Limb (tissue), 2 donors: ENCODE measurements around the gene SC5D.

Experiments
- DNase-seq, 2 donors: peaks; one replicate each; pipeline ENCODE4 v3.0.0-alpha.2; 2016; ENCODE audit errors: extremely low spot score in 2 of 2

The SC5D gene, protein sequence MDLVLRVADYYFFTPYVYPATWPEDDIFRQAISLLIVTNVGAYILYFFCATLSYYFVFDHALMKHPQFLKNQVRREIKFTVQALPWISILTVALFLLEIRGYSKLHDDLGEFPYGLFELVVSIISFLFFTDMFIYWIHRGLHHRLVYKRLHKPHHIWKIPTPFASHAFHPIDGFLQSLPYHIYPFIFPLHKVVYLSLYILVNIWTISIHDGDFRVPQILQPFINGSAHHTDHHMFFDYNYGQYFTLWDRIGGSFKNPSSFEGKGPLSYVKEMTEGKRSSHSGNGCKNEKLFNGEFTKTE

GRCh38 chr11:121292495-121293287 is at the start of gene SC5D:
Gene SC5D (plus strand): TSS chr11:121292771. CDS start chr11:121303376, 10,605 bp downstream.
- peak; percentile 95 to 96 for DNase-seq

GRCh38 chr11:121244884-121245283 is 47.7 kb upstream of the SC5D start:
- DNase-seq, result no peak

DNA sequence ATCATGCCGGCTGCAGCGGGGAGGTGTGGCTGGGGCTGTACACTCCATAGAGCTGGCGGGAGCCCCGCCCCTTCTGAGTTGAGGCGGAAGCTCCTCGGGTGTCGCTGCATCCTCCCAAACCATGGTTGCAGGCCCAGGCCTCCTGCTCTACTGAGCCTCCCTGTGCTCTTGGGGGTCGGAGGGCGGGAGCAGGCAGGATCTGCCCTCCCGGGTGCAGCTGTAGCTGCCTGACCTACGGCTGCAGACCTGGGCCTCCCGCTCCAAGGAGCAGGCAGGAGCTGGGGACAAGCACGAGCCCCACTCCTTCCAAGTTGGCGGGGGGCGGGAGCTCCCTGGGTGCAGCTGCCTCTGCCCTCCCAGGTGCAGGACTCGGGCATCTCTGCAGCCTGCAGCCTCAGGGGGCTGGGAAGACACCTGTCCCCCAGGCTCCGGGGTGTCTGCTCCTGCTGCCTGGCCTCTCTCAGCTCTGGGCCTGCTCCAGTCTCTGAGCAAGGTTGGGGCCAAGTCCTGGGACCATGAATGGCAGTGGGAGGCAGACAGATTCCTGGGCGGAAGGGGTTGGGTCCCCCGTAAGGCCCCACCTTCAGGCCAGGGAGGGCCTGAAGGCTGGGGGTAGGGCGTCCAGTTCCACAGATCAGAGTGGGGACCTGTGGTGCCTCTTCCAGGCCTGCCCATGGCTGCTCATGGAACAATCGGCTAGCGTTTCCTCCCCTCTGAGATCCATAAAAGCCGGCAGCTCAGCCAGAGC is 46.4 kb upstream of the SC5D start:
- DNase-seq, result no peak

DNA sequence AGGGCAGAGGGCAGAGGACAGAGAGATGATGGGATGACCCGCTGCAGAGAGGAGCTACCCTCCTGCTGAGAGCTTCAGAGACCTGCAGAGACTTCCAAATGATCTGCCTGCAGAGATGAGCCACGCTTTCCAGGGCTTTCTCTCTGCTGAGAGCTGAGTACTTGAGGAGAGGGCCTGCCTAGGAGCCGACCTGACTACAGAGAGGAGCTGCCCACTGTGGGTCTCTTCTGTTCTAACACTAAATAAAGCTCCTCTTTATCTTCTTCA is 45.9 kb upstream of the SC5D start:
- no peak for DNase-seq

- DNase-seq, result no peak
Measured at GRCh38 chr11:121248496-121248895, 44.1 kb upstream of the SC5D start.

GRCh38 chr11:121249039-121249663 is 43.4 kb upstream of the SC5D start:
- peak in 1 of 2 donors; percentile 48 for DNase-seq

DNA sequence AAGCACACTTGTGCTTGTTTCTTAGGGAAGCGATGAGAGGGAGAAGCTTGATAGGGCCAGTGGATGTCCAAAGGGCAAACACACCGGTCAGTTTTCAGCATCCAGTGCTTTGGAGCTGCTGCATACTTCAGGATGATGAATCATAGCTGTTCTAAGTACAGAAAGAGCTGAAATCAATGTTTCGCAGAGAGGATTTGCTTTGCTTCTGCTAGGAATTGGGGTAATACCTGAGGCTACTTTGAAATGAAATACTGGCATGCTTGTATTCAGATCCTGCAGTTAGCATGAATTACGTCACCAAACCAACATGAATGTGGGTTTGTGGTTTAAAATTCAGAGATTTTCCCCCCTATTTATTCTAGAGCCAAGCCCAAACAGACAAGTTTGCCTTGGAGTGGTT is 41.7 kb upstream of the SC5D start:
- no peak for DNase-seq

DNA sequence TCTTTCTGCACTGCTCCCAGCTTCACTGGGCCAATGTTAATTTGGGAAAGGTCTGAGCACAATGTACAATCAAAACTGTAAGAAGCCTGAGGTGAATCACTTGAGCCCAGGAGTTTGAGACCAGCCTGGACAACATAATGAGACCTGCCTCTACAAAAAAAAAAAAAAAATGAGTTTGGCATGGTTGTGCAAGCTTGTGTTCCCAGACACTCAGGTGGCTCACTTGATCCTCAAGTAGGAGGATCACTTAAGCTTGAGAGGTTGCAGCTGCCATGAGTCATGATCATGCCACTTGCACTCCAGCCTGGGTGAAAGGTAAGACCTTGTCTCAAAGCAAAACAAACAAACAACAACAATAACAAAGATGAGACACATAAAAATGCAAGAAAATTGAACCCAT is 38.6 kb upstream of the SC5D start:
- DNase-seq, result no peak

- DNase-seq, result no peak
Measured at GRCh38 chr11:121254756-121255155, 37.8 kb upstream of the SC5D start.

DNA sequence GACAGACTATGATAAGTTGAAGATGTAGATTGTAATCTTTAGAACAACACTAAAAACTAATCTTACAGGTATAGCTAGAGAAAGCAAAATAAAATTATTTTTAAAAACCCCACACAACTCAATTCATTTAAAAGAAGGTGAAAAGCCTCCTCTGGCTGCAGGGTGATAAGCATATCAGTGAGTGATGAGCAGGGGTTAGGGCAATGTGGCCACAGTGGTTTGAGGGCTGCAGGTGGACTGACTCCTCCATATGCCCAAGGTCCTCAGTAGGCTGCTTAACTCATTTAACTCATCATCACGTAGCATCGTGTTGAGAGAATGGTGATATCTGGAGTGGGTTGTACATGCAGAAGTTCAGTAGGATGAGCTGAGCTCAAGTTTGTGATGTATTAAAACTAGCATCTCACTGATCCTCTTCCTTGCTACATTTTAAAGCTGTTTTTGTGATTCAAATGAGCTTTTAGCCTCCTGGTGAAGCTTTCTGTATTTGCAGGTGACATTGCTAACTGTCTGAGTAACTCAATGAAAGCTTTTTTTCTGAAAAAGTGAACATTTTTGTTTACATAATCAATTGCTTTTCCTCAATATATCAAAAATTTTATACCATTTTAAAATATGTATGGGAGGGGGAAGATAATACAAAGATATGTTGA is 37.0 kb upstream of the SC5D start:
- DNase-seq, result no peak

GRCh38 chr11:121257289-121257688 is 35.3 kb upstream of the SC5D start:
- DNase-seq, result no peak

- DNase-seq, result no peak
Measured at GRCh38 chr11:121257976-121258375, 34.6 kb upstream of the SC5D start.

DNA sequence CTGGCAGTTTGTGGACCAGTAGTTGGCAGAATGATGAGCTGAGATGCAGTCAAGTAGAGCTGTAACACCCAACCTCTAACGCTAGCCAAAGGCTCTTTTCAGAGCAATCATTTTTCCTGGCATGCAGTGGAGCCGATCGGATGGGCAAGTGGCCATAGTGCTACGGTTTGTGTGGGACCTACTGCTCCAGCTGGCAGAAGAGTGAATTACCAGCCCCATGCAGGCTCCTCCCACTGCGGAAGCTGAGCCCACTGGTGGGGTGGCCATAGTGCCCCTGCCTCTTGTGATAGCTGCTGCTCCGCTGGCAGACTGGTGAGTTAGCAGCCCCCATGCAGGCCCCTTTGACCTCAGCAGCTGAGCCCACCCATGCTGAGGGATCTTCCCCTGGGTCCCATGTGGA is 27.0 kb upstream of the SC5D start:
- DNase-seq, result no peak

- DNase-seq, result no peak
Measured at GRCh38 chr11:121268581-121268980, 24.0 kb upstream of the SC5D start.

- DNase-seq, result no peak
Measured at GRCh38 chr11:121270001-121270678, 22.4 kb upstream of the SC5D start.

DNA sequence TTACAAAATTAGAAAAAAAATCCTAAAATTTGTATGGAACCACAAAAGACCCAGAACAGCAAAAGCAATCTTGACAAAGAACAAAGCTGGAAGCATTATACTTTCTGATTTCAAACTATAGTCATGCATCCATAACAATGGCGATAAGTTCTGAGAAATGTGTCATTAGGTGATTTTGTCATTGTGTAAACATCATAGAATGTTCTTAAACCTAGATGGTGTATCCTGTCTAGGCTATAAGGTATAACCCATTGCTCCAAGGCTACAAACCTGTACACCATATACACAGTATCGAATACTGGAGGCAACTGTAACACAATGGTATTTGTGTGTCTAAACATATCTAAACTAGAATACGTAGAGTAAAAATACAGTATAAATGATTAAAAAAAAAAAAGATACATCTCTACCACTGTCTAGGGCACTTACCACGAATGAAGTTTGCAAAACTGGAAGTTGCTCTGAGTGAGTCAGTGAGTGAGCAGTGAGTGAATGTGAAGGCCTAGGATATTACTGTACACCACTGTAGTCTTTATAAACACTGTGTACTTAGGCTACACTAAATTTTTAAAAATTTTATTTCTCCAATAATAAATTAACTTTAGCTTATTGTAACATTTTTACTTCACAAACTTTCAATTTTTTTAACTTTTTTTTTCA is 18.1 kb upstream of the SC5D start:
- no peak for DNase-seq

GRCh38 chr11:121281698-121282097 is 10.9 kb upstream of the SC5D start:
- no peak for DNase-seq

- no peak for DNase-seq
Measured at GRCh38 chr11:121282386-121282785, 10.2 kb upstream of the SC5D start.

GRCh38 chr11:121282886-121283502 is 9.6 kb upstream of the SC5D start:
- DNase-seq, result no peak

- DNase-seq, result no peak
Measured at GRCh38 chr11:121291319-121291718, 1.3 kb upstream of the SC5D start.
